Measurements from ENCODE around the gene CTLA4. TPM values are rescaled to one million over a fixed set of nuclear protein-coding genes. Genes with fewer than 3 reads are reported as not detected.

The CTLA4 gene
- total RNA-seq, 1 donor from 2014 or later, result 0.86 TPM

DNA sequence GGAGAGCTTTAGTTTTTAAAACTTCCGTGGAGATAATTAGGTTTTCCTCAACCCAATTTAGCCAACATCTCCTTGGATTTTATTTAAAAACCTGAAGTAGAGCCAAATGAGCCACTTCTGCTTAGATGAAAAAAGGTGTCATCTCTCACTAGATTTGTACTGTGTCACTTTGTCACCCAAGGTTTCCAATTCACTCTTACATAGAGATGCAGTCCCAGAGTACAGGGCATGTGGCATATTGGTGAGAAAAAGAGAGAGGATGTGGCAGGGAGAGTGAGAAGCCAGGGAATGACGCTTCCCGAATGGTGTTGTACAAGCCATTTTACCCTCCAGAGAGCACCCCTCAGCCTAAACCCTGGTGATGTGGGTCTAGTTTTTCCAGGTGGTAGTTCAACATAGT is 44.4 kb upstream of the CTLA4 start:
- ATAC-seq, result no peak
- Histone ChIP-seq H3K27me3 (ENCODE audit: low read depth) (no peaks in the 10 kb centered on the region), H3K4me1 (no peaks in the 10 kb centered on the region), H3K36me3 (no peaks in the 10 kb centered on the region), H3K4me3 (no peak overlapping the region), H3K9me3 (no peaks in the 10 kb centered on the region), H3K27ac (no peak overlapping the region)
- TF ChIP-seq CTCF (IDR thresholded peaks at IDR 0.05), result no peak
- intact Hi-C loops (cut with DNase I), result no loop called here
- no peak for DNase-seq

- Histone ChIP-seq H3K36me3 (no peaks in the 10 kb centered on the region), H3K4me1 (no peaks in the 10 kb centered on the region), H3K4me3 (no peak overlapping the region), H3K27ac (no peak overlapping the region), H3K27me3 (ENCODE audit: low read depth) (no peaks in the 10 kb centered on the region), H3K9me3 (no peaks in the 10 kb centered on the region)
- no peak for TF ChIP-seq CTCF (IDR thresholded peaks at IDR 0.05)
- no peak for DNase-seq
- intact Hi-C loops (cut with DNase I), result no loop called here
- no peak for ATAC-seq
Measured at GRCh38 chr2:203824057-203824456, 43.5 kb upstream of the CTLA4 start.

DNA sequence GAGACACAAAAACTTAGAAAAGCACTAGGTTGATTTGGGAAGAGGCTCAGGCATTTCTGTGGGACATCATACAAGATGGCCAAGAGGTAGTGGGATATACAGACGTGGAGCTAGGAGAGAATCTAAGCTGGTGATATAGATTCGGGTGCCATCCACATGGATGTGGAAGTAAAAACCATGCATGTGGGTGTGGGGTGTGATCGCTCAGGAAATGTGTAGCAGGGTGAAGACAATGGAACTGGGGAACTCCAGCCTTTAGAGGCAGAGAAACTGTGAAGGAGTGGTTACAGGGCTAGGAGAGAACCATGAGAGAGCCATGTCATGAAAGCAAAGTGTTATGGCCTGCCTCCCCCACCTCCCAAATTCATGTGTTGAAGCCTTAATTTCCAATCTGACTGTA is 43.0 kb upstream of the CTLA4 start:
- Histone ChIP-seq H3K4me1 (no peaks in the 10 kb centered on the region), H3K27ac (no peak overlapping the region), H3K27me3 (ENCODE audit: low read depth) (no peaks in the 10 kb centered on the region), H3K36me3 (no peaks in the 10 kb centered on the region), H3K4me3 (no peak overlapping the region), H3K9me3 (no peaks in the 10 kb centered on the region)
- ATAC-seq (no peak), DNase-seq (no peak)
- no peak for TF ChIP-seq CTCF (IDR thresholded peaks at IDR 0.05)
- intact Hi-C loops (cut with DNase I), result no loop called here

DNA sequence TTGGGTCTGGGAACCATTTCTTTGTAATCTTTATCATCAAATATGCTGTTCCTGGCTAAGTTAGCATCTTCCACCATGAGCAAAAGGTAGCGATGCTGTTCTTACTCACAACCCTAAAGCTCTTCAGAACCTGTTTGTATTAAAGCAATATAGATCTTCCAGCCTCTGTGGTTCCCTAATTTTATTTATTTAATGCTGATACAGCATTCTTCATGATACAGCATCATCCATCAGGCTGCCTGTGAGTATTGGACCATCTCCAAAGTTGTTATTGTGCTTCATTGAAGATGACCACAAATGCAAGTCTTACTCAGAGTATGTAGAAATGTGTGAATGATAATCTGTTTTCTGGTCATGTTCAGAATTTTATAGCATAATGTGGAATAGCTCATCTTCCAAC is 40.9 kb upstream of the CTLA4 start:
- ATAC-seq, result no peak
- intact Hi-C loops (cut with DNase I), result no loop called here

GRCh38 chr2:203830304-203831055 is 37.1 kb upstream of the CTLA4 start:
- Histone ChIP-seq H3K4me1 (no peaks in the 10 kb centered on the region), H3K27ac (no peak overlapping the region), H3K27me3 (ENCODE audit: low read depth) (no peaks in the 10 kb centered on the region), H3K36me3 (no peaks in the 10 kb centered on the region), H3K4me3 (no peak overlapping the region), H3K9me3 (no peaks in the 10 kb centered on the region)
- intact Hi-C loops (cut with DNase I), result no loop called here
- DNase-seq, result no peak
- TF ChIP-seq CTCF (IDR thresholded peaks at IDR 0.05), result no peak
- no peak for ATAC-seq

More for the DNA sequence above, 40.9 kb upstream of the CTLA4 start:
- no peaks in the 10 kb centered on the region for H3K4me1 ChIP-seq
- no peak overlapping the region for H3K4me3 ChIP-seq
- no peaks in the 10 kb centered on the region for H3K9me3 ChIP-seq
- H3K36me3 ChIP-seq, result no peaks in the 10 kb centered on the region
- H3K27me3 ChIP-seq (ENCODE audit: low read depth), result no peaks in the 10 kb centered on the region
- no peak overlapping the region for H3K27ac ChIP-seq
- DNase-seq, result no peak
- TF ChIP-seq CTCF (IDR thresholded peaks at IDR 0.05), result no peak
